ENCODE results near the gene DHRSX. TPM values are rescaled to one million over a fixed set of nuclear protein-coding genes. Genes with fewer than 3 reads are reported as not detected.
"Not testable (repeated sequence)": the region's sequence is repeated elsewhere in the genome, so short reads cannot be mapped to it uniquely, and the experiment has no call there.

The DHRSX gene
- total RNA-seq, 1 donor from 2014 or later, result 34.2 TPM

GRCh38 chrX:2282490-2283090 is 218.2 kb downstream of the DHRSX start:
- TF ChIP-seq CTCF (conservative IDR thresholded peaks at IDR 0.05), result no peak
- peaks cover 7% of the 10 kb centered on the region for H3K9me3 Mint-ChIP-seq
- no peak overlapping the region for H3K4me3 Mint-ChIP-seq
- H3K27ac Mint-ChIP-seq, result no peak overlapping the region
- DNase-seq (ENCODE audit: extremely low spot score, unreplicated experiment), result no peak
- H3K4me1 Mint-ChIP-seq (ENCODE audit: unreplicated experiment), result no peaks in the 10 kb centered on the region
- peaks cover 24% of the 10 kb centered on the region for H3K36me3 Mint-ChIP-seq
- peaks cover 4% of the 10 kb centered on the region for H3K27me3 Mint-ChIP-seq

GRCh38 chrX:2272337-2272736 is 228.4 kb downstream of the DHRSX start:
- H3K36me3 Mint-ChIP-seq, result peaks cover 13% of the 10 kb centered on the region
- no peak overlapping the region for H3K4me3 Mint-ChIP-seq
- no peak for DNase-seq (ENCODE audit: extremely low spot score, unreplicated experiment)
- no peaks in the 10 kb centered on the region for H3K27me3 Mint-ChIP-seq
- no peaks in the 10 kb centered on the region for H3K4me1 Mint-ChIP-seq (ENCODE audit: unreplicated experiment)
- no peaks in the 10 kb centered on the region for H3K9me3 Mint-ChIP-seq
- H3K27ac Mint-ChIP-seq, result no peak overlapping the region
- no peak for TF ChIP-seq CTCF (conservative IDR thresholded peaks at IDR 0.05)

- H3K4me1 Mint-ChIP-seq (ENCODE audit: unreplicated experiment); H3K27ac Mint-ChIP-seq: not testable (repeated sequence)
These were observed 229.2 kb downstream of the DHRSX start for GRCh38 chrX:2271595-2271994.

GRCh38 chrX:2270783-2271182 is 230.0 kb downstream of the DHRSX start:
- H3K36me3 Mint-ChIP-seq; H3K27ac Mint-ChIP-seq; DNase-seq (ENCODE audit: extremely low spot score, unreplicated experiment); H3K4me1 Mint-ChIP-seq (ENCODE audit: unreplicated experiment); H3K9me3 Mint-ChIP-seq; H3K27me3 Mint-ChIP-seq; H3K4me3 Mint-ChIP-seq: not testable (repeated sequence)

More at GRCh38 chrX:2271595-2271994, 229.2 kb downstream of the DHRSX start:
- H3K9me3 Mint-ChIP-seq; H3K4me3 Mint-ChIP-seq; DNase-seq (ENCODE audit: extremely low spot score, unreplicated experiment); H3K27me3 Mint-ChIP-seq: not testable (repeated sequence)
- peaks cover 13% of the 10 kb centered on the region for H3K36me3 Mint-ChIP-seq

DNA sequence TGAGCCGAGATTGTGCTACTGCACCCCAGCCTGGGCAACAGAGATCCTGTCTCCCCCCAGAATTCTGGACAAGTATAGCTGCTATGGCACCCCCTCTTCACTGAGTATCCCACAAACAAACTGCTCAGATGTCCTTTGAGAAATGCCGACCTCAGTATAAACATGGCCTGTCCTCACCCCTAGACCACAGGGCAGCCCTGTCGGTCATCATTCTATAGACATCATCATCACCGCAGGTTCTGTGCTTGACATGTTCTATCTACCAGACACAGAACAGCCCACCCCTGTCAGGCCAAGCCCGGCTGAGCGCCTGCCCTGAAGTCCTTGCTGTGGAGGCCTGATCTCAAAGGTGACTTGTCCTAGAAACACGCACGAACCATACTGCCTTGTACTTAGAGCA is 232.9 kb downstream of the DHRSX start:
- DNase-seq (ENCODE audit: extremely low spot score, unreplicated experiment), result no peak
- Mint-ChIP-seq H3K36me3 (peaks cover 8% of the 10 kb centered on the region), H3K9me3 (no peaks in the 10 kb centered on the region), H3K27me3 (no peaks in the 10 kb centered on the region), H3K4me1 (ENCODE audit: unreplicated experiment) (no peaks in the 10 kb centered on the region), H3K27ac (no peak overlapping the region), H3K4me3 (no peak overlapping the region)
- no peak for TF ChIP-seq CTCF (conservative IDR thresholded peaks at IDR 0.05)

DNA sequence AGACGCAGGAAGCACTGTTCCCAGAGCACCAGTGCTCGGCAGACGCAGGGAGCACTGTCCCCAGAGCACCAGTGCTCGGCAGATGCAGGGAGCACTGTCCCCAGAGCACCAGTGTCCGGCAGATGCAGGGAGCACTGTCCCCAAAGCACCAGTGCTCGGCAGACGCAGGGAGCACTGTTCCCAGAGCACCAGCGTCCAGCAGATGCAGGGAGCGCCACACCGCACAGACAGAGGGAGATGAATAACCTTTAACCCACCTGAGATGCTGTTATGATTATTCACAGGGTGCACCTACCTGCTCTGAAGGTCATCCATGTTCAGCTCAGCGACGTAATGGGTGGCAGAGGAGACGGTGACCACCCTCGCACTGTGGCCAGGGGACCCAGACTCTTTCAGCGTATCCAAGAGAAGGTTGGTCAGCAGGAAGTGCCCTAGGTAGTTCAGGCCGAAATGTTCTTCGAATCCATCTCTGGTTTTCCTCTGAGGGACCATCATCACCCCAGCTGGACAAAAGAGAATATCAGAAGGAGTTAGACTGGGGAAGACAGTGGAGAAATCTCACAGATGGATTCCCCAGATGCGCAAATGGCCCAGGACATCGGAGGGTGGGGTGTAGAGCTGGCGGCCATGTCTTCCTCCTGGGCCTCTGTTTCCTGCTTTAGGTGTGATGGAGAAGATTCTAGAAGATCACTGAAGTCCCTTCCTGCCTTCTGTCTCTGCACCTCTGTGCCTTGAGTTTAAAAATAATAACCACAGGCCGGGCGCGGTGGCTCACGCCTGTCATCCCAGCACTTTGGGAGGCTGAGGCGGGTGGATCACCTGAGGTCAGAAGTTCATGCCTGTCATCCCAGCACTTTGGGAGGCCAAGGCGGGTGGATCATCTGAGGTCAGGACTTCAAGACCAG is 234.1 kb downstream of the DHRSX start:
- DNase-seq (ENCODE audit: extremely low spot score, unreplicated experiment), result no peak
- Mint-ChIP-seq H3K36me3 (peaks cover 8% of the 10 kb centered on the region), H3K4me3 (no peak overlapping the region), H3K27me3 (no peaks in the 10 kb centered on the region), H3K9me3 (no peaks in the 10 kb centered on the region), H3K27ac (no peak overlapping the region), H3K4me1 (ENCODE audit: unreplicated experiment) (no peaks in the 10 kb centered on the region)
- no peak for TF ChIP-seq CTCF (conservative IDR thresholded peaks at IDR 0.05)

DNA sequence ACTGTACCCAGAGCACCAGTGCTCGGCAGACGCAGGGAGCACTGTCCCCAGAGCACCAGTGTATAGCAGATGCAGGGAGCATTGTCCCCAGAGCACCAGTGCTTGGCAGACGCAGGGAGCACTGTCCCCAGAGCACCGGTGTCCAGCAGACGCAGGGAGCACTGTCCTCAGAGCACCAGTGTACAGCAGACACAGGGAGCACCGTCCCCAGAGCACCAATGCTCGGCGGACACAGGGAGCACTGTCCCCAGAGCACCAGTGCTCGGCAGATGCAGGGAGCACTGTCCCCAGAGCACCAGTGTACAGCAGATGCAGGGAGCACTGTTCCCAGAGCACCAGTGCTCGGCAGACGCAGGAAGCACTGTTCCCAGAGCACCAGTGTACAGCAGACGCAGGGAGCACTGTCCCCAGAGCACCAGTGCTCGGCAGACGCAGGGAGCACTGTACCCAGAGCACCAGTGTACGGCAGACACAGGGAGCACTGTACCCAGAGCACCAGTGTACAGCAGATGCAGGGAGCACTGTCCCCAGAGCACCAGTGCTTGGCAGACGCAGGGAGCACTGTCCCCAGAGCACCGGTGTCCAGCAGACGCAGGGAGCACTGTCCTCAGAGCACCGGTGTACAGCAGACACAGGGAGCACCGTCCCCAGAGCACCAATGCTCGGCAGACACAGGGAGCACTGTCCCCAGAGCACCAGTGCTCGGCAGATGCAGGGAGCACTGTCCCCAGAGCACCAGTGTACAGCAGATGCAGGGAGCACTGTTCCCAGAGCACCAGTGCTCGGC is 234.9 kb downstream of the DHRSX start:
- DNase-seq (ENCODE audit: extremely low spot score, unreplicated experiment), result not testable (repeated sequence)

More for the DNA sequence above, 234.9 kb downstream of the DHRSX start:
- H3K9me3 Mint-ChIP-seq; H3K36me3 Mint-ChIP-seq; H3K4me1 Mint-ChIP-seq (ENCODE audit: unreplicated experiment); H3K4me3 Mint-ChIP-seq; H3K27ac Mint-ChIP-seq; H3K27me3 Mint-ChIP-seq: not testable (repeated sequence)
